ENCODE measurements around the gene ZIC4.

ZIC4 gene

GRCh38 chr3:147406028-147406931 is at the start of gene ZIC4:
Gene ZIC4 (minus strand): TSS chr3:147406543. CDS start chr3:147402797, 3,746 bp downstream.
- no peak within 1 kb of the TSS for H3K27ac ChIP-seq
- TF ChIP-seq CTCF (conservative IDR thresholded peaks at IDR 0.05) (no peak), ZFX (IDR thresholded peaks at IDR 0.05) (no peak)

GRCh38 chr3:147449669-147450068 is 43.3 kb upstream of the ZIC4 start:
- no peak overlapping the region for H3K27ac ChIP-seq
- TF ChIP-seq ZFX (IDR thresholded peaks at IDR 0.05) (no peak), CTCF (conservative IDR thresholded peaks at IDR 0.05) (no peak)

GRCh38 chr3:147447224-147447623 is 40.9 kb upstream of the ZIC4 start:
- TF ChIP-seq ZFX (IDR thresholded peaks at IDR 0.05) (no peak), CTCF (conservative IDR thresholded peaks at IDR 0.05) (no peak)
- H3K27ac ChIP-seq = no peak overlapping the region

- no peak overlapping the region for H3K27ac ChIP-seq
- TF ChIP-seq CTCF (conservative IDR thresholded peaks at IDR 0.05) = no peak
- no peak for TF ChIP-seq ZFX (IDR thresholded peaks at IDR 0.05)
These were observed 25.4 kb upstream of the ZIC4 start for GRCh38 chr3:147431751-147432150.

- TF ChIP-seq CTCF (conservative IDR thresholded peaks at IDR 0.05) (no peak), ZFX (IDR thresholded peaks at IDR 0.05) (no peak)
These were observed 22.4 kb upstream of the ZIC4 start for GRCh38 chr3:147428754-147429153.

GRCh38 chr3:147428326-147428725 is 22.0 kb upstream of the ZIC4 start:
- TF ChIP-seq ZFX (IDR thresholded peaks at IDR 0.05) (no peak), CTCF (conservative IDR thresholded peaks at IDR 0.05) (no peak)
- H3K27ac ChIP-seq = no peak overlapping the region

More at GRCh38 chr3:147428754-147429153, 22.4 kb upstream of the ZIC4 start:
- no peak overlapping the region for H3K27ac ChIP-seq

- TF ChIP-seq ZFX (IDR thresholded peaks at IDR 0.05) (no peak), CTCF (conservative IDR thresholded peaks at IDR 0.05) (no peak)
- no peak overlapping the region for H3K27ac ChIP-seq
These were observed 21.4 kb upstream of the ZIC4 start for GRCh38 chr3:147427746-147428145.
